ENCODE data around the gene OR51B4.

OR51B4 gene

DNA sequence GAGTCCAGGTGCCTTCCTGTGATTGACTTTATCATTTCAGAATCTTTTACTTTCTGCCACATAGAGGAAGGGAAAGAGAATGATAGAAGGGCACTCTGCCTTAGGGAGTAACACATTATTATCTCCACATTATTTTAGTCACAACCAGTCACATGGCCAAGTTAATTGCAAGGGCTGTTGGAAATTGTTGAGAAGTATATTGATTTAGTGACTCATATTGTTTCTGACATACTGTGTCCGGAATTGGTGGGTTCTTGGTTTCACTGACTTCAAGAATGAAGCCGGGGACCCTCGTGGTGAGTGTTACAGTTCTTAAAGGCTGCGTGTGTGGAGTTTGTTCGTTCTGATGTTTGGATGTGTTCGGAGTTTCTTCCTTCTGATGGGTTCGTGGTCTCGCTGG is 8.7 kb downstream of the OR51B4 start:
- H3K4me3 ChIP-seq (ENCODE audit: low read depth, low read length): no peak overlapping the region
- TF ChIP-seq, protein P1, sequence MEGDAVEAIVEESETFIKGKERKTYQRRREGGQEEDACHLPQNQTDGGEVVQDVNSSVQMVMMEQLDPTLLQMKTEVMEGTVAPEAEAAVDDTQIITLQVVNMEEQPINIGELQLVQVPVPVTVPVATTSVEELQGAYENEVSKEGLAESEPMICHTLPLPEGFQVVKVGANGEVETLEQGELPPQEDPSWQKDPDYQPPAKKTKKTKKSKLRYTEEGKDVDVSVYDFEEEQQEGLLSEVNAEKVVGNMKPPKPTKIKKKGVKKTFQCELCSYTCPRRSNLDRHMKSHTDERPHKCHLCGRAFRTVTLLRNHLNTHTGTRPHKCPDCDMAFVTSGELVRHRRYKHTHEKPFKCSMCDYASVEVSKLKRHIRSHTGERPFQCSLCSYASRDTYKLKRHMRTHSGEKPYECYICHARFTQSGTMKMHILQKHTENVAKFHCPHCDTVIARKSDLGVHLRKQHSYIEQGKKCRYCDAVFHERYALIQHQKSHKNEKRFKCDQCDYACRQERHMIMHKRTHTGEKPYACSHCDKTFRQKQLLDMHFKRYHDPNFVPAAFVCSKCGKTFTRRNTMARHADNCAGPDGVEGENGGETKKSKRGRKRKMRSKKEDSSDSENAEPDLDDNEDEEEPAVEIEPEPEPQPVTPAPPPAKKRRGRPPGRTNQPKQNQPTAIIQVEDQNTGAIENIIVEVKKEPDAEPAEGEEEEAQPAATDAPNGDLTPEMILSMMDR (IDR thresholded peaks at IDR 0.05; ENCODE audit: low read depth, low read length): no peak

DNA sequence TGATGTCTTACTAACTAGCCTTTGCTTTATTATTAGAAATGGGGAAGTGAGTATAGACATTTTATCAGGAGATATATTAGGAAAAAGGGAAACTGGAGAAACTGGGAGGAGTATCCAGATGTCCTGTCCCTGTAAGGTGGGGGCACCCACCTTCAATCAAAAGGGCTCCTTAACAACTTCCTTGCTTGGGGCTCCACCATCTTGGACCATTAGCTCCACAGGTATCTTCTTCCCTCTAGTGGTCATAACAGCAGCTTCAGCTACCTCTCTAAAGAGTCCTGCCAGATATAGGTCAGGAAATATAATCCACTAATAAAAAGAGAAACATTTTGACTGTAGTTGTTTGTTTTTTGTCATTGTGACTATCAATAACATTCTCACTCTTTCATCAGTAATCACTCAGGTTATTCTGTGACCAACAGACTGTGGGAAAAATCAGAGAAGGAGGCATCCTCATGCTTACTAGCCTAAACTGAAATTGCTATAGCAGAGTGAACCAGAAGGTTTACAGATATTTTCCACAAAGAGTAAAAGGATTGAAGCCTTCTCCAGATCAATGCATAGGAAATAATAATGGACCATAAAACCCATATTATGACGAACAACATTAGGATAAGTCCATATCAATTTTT is 10.4 kb downstream of the OR51B4 start:
- H3K4me3 ChIP-seq (ENCODE audit: low read depth, low read length): no peak overlapping the region
- TF ChIP-seq, protein P1 (IDR thresholded peaks at IDR 0.05; ENCODE audit: low read depth, low read length): peak; percentile 55; the same call in 1 of the 2 replicates

- no peak overlapping the region for H3K4me3 ChIP-seq (ENCODE audit: low read depth, low read length)
- TF ChIP-seq, protein P1 (IDR thresholded peaks at IDR 0.05; ENCODE audit: low read depth, low read length): no peak
Observed at GRCh38 chr11:5290106-5290505, 11.6 kb downstream of the OR51B4 start.

- no peak overlapping the region for H3K4me3 ChIP-seq (ENCODE audit: low read depth, low read length)
- TF ChIP-seq, protein P1 (IDR thresholded peaks at IDR 0.05; ENCODE audit: low read depth, low read length): no peak
Observed at GRCh38 chr11:5289696-5290095, 12.1 kb downstream of the OR51B4 start.

DNA sequence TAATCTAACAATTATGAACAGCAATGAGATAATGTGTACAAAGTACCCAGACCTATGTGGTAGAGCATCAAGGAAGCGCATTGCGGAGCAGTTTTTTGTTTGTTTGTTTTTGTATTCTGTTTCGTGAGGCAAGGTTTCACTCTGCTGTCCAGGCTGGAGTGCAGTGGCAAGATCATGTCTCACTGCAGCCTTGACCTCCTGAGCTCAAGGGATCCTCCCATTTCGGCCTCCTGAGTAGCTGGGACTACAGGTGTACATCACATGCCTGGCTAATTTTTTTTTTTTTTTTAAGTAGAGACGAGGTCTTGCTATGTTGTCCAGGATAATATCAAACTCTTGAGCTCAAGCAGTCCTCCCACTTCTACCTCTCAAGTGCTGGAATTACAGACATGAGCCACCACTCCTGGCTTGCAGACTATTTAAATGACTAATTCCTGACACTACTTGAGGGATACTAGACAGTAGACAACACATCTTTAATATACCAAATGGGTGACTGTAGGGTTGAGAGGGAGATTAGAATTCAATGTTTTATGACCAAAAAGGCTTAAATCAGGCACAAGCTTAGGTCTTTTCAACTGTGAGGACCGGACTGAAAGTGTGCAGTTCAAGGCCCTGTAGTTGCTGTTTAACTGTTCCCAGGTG is 12.7 kb downstream of the OR51B4 start:
- TF ChIP-seq, protein P1 (IDR thresholded peaks at IDR 0.05; ENCODE audit: low read depth, low read length): no peak
- H3K4me3 ChIP-seq (ENCODE audit: low read depth, low read length): no peak overlapping the region

- no peak overlapping the region for H3K4me3 ChIP-seq (ENCODE audit: low read depth, low read length)
- TF ChIP-seq, protein P1 (IDR thresholded peaks at IDR 0.05; ENCODE audit: low read depth, low read length): no peak
Observed at GRCh38 chr11:5288108-5288905, 13.4 kb downstream of the OR51B4 start.

- H3K4me3 ChIP-seq (ENCODE audit: low read depth, low read length): no peak overlapping the region
- TF ChIP-seq, protein P1 (IDR thresholded peaks at IDR 0.05; ENCODE audit: low read depth, low read length): no peak
Observed at GRCh38 chr11:5286901-5287300, 14.8 kb downstream of the OR51B4 start.

All from WI38 (cell line).